SIG-M5 treated with dmso at 0.1 percent for 504 hours (cell line): Measurements from ENCODE around the gene FAM98C.

Experiments
- DNase-seq: peaks from one replicate; lab custom pipeline; 2025; ENCODE audit not compliant: unreplicated experiment; lab: John Stamatoyannopoulos, UW

Gene FAM98C

GRCh38 chr19:38377052-38377451 is 25.8 kb upstream of the FAM98C start:
- no peak for DNase-seq

- no peak for DNase-seq
These were observed 24.0 kb upstream of the FAM98C start for GRCh38 chr19:38378866-38379265.

- no peak for DNase-seq
These were observed 21.8 kb upstream of the FAM98C start for GRCh38 chr19:38381138-38381537.

GRCh38 chr19:38383184-38383583 is 19.7 kb upstream of the FAM98C start:
- DNase-seq, result no peak

- no peak for DNase-seq
These were observed 19.1 kb upstream of the FAM98C start for GRCh38 chr19:38383743-38384142.

- no peak for DNase-seq
These were observed 18.5 kb upstream of the FAM98C start for GRCh38 chr19:38384209-38385027.

GRCh38 chr19:38385057-38385803 is 17.7 kb upstream of the FAM98C start:
- no peak for DNase-seq

- DNase-seq, result no peak
These were observed 17.1 kb upstream of the FAM98C start for GRCh38 chr19:38385804-38386257.

GRCh38 chr19:38386300-38386970 is 16.5 kb upstream of the FAM98C start:
- DNase-seq, result no peak

- peak; percentile 33 for DNase-seq
These were observed 15.8 kb upstream of the FAM98C start for GRCh38 chr19:38386971-38387549.

GRCh38 chr19:38387550-38388348 is 15.1 kb upstream of the FAM98C start, which contains the start of gene GGN:
GGN (minus strand) TSS chr19:38388034; CDS start chr19:38387261, 773 bp downstream.
- DNase-seq, result peak; percentile 73

- DNase-seq, result no peak
These were observed 14.4 kb upstream of the FAM98C start, which contains the start of gene SPRED3 for GRCh38 chr19:38388349-38389100. SPRED3 (plus strand) TSS chr19:38388697; CDS start chr19:38390303, 1,606 bp downstream.

GRCh38 chr19:38389101-38389925 is 13.6 kb upstream of the FAM98C start:
- no peak for DNase-seq

GRCh38 chr19:38389957-38390924 is 12.7 kb upstream of the FAM98C start:
- no peak for DNase-seq

- DNase-seq, result no peak
These were observed 10.9 kb upstream of the FAM98C start for GRCh38 chr19:38391911-38392464.

- no peak for DNase-seq
These were observed 10.1 kb upstream of the FAM98C start for GRCh38 chr19:38392707-38393308.

GRCh38 chr19:38394488-38394887 is 8.4 kb upstream of the FAM98C start:
- DNase-seq, result no peak
